Ascending aorta (tissue), 2 donors: ENCODE results near the gene SLC4A5. TPM values are rescaled to one million over a fixed set of nuclear protein-coding genes. Genes with fewer than 3 reads are reported as not detected.

ENCODE experiments used
- DNase-seq, 2 donors: peaks; one replicate each; pipeline ENCODE4 v3.0.0-alpha.2; 2019; ENCODE audit warnings: low spot score in 2 of 2
- H3K27ac ChIP-seq, 2 donors: fragments of 200-600 bp; sonication (generic); one replicate each; pipeline ENCODE4 v1.5.1; 2016 to 2017; ENCODE audit warnings: mild to moderate bottlenecking in 1 of 2
- H3K27me3 ChIP-seq: fragments of 200-600 bp; sonication (generic); one replicate; pipeline ENCODE4 v1.5.1; 2017
- H3K36me3 ChIP-seq, 2 donors: fragments of 200-600 bp; sonication (generic); one replicate each; pipeline ENCODE4 v1.5.1; 2016
- H3K4me1 ChIP-seq, 2 donors: fragments of 200-600 bp; sonication (generic); one replicate each; pipeline ENCODE4 v1.5.1; 2016 to 2017; ENCODE audit warnings: mild to moderate bottlenecking in 1 of 2
- H3K4me3 ChIP-seq, 2 donors: fragments of 200-600 bp; sonication (generic); one replicate each; pipeline ENCODE4 v1.5.1; 2016 to 2017; ENCODE audit warnings: mild to moderate bottlenecking in 1 of 2
- H3K9me3 ChIP-seq, 2 donors: fragments of 200-600 bp; sonication (generic); one replicate each; pipeline ENCODE4 v1.5.1; 2016
- CTCF ChIP-seq, 3 experiments: fragments of 200-600 bp in 2 of 3; fragments of 450-650 bp in 1 of 3; sonication (generic) in 2 of 3; IDR thresholded peaks; one replicate each; pipeline ENCODE4 v1.5.1; 2016 to 2019; ENCODE audit warnings: antibody characterized with exemption in 3 of 3, mild to moderate bottlenecking in 1 of 3, moderate library complexity in 1 of 3
- intact Hi-C: fragments of 100-400 bp; cut with DNase I; formaldehyde crosslinking; loops from one replicate; pipeline ENCODE4 v1.15.1; 2023
- total RNA-seq: library from RNA; depleted of rRNA; stranded (reverse); fragments of >200 nt; gene quantifications from one replicate; pipeline ENCODE4 v1.1.0, GENCODE V29; 2016

SLC4A5 gene
- total RNA-seq, 1 donor from 2014 or later = 0.11 TPM

GRCh38 chr2:74333175-74333574 lies 10.0 kb downstream of the SLC4A5 start:
- Histone ChIP-seq H3K27me3 (no peaks in the 10 kb centered on the region), H3K36me3 (peaks cover 4 to 16% of the 10 kb centered on the region in 2 donors), H3K4me1 (no peaks in the 10 kb centered on the region), H3K27ac (no peak overlapping the region), H3K9me3 (no peaks in the 10 kb centered on the region), H3K4me3 (no peak overlapping the region)
- intact Hi-C loops = loop anchor here (5.0 to 10.0 kb wide), 2 partner anchors 188 to 511 kb away; partner anchors contain the start of gene BOLA3
- no peak for TF ChIP-seq CTCF (IDR thresholded peaks at IDR 0.05)
- DNase-seq = no peak

- intact Hi-C loops = loop anchor here (5.0 to 10.0 kb wide), 2 partner anchors 188 to 510 kb away; partner anchors contain the start of gene BOLA3
- DNase-seq = no peak
- peaks cover 9 to 20% of the 10 kb centered on the region in 2 donors for H3K36me3 ChIP-seq
- no peak overlapping the region for H3K4me3 ChIP-seq
- H3K27ac ChIP-seq = no peak overlapping the region
- no peak for TF ChIP-seq CTCF (IDR thresholded peaks at IDR 0.05)
- no peaks in the 10 kb centered on the region for H3K27me3 ChIP-seq
- no peaks in the 10 kb centered on the region for H3K4me1 ChIP-seq
- no peaks in the 10 kb centered on the region for H3K9me3 ChIP-seq
Observed at GRCh38 chr2:74332550-74333174, 10.6 kb downstream of the SLC4A5 start.

GRCh38 chr2:74328573-74328972 lies 14.6 kb downstream of the SLC4A5 start:
- Histone ChIP-seq H3K36me3 (peaks cover 9 to 23% of the 10 kb centered on the region in 2 donors), H3K27me3 (no peaks in the 10 kb centered on the region), H3K4me1 (no peaks in the 10 kb centered on the region), H3K9me3 (no peaks in the 10 kb centered on the region), H3K27ac (no peak overlapping the region), H3K4me3 (no peak overlapping the region)
- TF ChIP-seq CTCF (IDR thresholded peaks at IDR 0.05) = no peak
- DNase-seq = no peak
- intact Hi-C loops = no loop called here

GRCh38 chr2:74328074-74328473 lies 15.1 kb downstream of the SLC4A5 start:
- no peaks in the 10 kb centered on the region for H3K4me1 ChIP-seq
- H3K27ac ChIP-seq = no peak overlapping the region
- peaks cover 9 to 23% of the 10 kb centered on the region in 2 donors for H3K36me3 ChIP-seq
- no peak for TF ChIP-seq CTCF (IDR thresholded peaks at IDR 0.05)
- H3K27me3 ChIP-seq = no peaks in the 10 kb centered on the region
- H3K4me3 ChIP-seq = no peak overlapping the region
- no peak for DNase-seq
- no peaks in the 10 kb centered on the region for H3K9me3 ChIP-seq
- intact Hi-C loops = no loop called here

- Histone ChIP-seq H3K27me3 (no peaks in the 10 kb centered on the region), H3K36me3 (peaks cover 9 to 23% of the 10 kb centered on the region in 2 donors), H3K4me1 (no peaks in the 10 kb centered on the region), H3K9me3 (no peaks in the 10 kb centered on the region), H3K27ac (no peak overlapping the region), H3K4me3 (no peak overlapping the region)
- intact Hi-C loops = no loop called here
- TF ChIP-seq CTCF (IDR thresholded peaks at IDR 0.05) = no peak
- DNase-seq = no peak
Observed at GRCh38 chr2:74327627-74328026, 15.6 kb downstream of the SLC4A5 start.
